ENCODE results near the gene PTPN7.

PTPN7 gene

DNA sequence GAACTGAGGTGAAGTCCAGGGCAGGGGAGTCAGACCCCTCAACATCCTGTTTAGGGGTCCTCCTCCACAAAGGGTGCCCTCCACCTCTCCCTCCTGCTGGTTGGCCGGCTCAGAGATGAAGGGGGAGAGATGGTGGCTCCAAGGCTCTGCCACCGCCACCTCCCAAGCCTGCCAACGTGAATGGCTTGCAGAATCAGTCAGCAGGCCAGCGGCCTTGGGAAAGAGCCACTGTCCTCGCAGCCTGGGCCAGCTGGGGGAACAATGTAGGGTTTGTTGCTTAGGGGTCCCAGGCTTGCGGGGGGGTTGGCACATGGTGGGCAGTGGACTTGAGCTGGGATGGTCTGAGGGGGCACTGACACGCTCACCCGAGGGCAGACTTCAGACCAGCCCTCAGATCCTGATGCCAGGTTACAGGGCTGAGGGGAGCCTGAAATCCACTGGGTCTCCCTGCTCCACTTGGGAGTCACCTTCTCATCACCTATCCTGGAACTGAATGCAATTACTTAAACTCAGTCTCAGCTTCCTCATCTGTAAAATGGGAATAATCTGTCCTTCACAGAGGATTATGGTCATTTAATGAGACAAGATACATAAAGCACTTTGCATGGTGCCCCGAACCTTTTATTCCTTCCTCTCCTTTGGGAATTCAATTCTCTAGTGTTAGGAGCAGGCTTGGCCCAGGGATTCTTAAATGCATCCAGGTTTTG, 29.4 kb downstream of the PTPN7 start:
- no peak for DNase-seq (ENCODE audit: low spot score)
- H3K4me1 Mint-ChIP-seq (ENCODE audit: low read depth) = no peaks in the 10 kb centered on the region
- H3K27me3 Mint-ChIP-seq (ENCODE audit: low read depth) = peaks cover 2% of the 10 kb centered on the region
- H3K9me3 Mint-ChIP-seq = no peaks in the 10 kb centered on the region
- H3K36me3 Mint-ChIP-seq (ENCODE audit: low read depth) = peaks cover 8% of the 10 kb centered on the region
- H3K4me3 Mint-ChIP-seq = no peak overlapping the region
- no peak overlapping the region for H3K27ac Mint-ChIP-seq

- Mint-ChIP-seq H3K4me1 (ENCODE audit: low read depth) (no peaks in the 10 kb centered on the region), H3K27me3 (ENCODE audit: low read depth) (peaks cover 2% of the 10 kb centered on the region), H3K27ac (no peak overlapping the region), H3K36me3 (ENCODE audit: low read depth) (peaks cover 8% of the 10 kb centered on the region), H3K9me3 (no peaks in the 10 kb centered on the region), H3K4me3 (no peak overlapping the region)
- DNase-seq (ENCODE audit: low spot score) = no peak
Observed at GRCh38 chr1:202130297-202130721, 30.1 kb downstream of the PTPN7 start.

DNA sequence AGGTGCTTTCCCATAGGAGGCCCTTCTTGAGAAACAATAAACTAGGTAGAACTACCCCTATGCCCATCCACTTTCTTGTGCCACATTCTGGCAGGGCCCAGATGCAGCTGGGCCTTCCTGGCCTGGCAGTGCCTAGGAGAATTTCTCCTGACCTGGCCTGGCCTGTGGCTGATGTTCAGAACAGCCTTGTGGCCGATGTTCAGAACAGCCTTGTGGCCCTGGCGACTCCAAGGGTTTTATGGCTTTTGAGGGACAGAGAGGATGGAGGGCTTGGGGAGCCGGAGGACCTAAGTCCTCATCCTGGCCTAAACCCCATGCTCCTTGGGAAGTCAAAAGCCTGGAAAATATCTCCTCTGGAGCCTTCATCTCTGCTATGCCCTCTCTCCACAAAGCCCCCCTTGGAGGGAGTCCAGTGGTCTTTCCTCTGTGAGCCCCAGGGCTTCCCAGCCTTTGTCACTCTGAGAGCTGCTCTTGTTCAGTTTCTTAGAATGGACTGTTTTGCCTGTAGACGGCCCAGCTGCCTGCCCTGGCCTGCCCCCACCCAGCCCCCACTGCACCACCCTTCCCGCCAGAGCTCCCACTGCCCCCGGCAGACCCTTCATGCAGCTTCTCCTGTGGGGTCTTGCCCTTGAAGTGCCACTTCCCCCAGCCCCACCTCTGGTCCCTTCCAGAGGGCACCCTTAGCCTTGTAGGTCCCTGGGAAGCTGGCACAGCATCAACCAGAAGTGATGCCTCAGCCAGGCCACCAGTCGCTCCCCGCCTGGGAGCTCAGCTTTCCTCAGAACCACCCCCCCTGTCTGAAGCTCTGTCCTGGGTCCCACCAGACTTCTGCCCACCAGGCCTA, 30.7 kb downstream of the PTPN7 start:
- Mint-ChIP-seq H3K36me3 (ENCODE audit: low read depth) (peaks cover 4% of the 10 kb centered on the region), H3K27me3 (ENCODE audit: low read depth) (peaks cover 2% of the 10 kb centered on the region), H3K27ac (no peak overlapping the region), H3K9me3 (no peaks in the 10 kb centered on the region), H3K4me3 (no peak overlapping the region), H3K4me1 (ENCODE audit: low read depth) (no peaks in the 10 kb centered on the region)
- DNase-seq (ENCODE audit: low spot score) = no peak

DNA sequence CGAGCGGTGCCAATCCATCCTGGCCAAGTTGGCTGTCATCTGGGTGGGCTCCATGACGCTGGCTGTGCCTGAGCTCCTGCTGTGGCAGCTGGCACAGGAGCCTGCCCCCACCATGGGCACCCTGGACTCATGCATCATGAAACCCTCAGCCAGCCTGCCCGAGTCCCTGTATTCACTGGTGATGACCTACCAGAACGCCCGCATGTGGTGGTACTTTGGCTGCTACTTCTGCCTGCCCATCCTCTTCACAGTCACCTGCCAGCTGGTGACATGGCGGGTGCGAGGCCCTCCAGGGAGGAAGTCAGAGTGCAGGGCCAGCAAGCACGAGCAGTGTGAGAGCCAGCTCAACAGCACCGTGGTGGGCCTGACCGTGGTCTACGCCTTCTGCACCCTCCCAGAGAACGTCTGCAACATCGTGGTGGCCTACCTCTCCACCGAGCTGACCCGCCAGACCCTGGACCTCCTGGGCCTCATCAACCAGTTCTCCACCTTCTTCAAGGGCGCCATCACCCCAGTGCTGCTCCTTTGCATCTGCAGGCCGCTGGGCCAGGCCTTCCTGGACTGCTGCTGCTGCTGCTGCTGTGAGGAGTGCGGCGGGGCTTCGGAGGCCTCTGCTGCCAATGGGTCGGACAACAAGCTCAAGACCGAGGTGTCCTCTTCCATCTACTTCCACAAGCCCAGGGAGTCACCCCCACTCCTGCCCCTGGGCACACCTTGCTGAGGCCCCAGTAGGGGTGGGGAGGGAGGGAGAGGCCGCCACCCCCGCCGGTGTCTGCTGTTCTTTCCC, 32.4 kb downstream of the PTPN7 start:
- peaks cover 2% of the 10 kb centered on the region for H3K36me3 Mint-ChIP-seq (ENCODE audit: low read depth)
- H3K4me1 Mint-ChIP-seq (ENCODE audit: low read depth) = no peaks in the 10 kb centered on the region
- peaks cover 5% of the 10 kb centered on the region for H3K27me3 Mint-ChIP-seq (ENCODE audit: low read depth)
- DNase-seq (ENCODE audit: low spot score) = no peak
- no peak overlapping the region for H3K4me3 Mint-ChIP-seq
- H3K27ac Mint-ChIP-seq = no peak overlapping the region
- no peaks in the 10 kb centered on the region for H3K9me3 Mint-ChIP-seq

DNA sequence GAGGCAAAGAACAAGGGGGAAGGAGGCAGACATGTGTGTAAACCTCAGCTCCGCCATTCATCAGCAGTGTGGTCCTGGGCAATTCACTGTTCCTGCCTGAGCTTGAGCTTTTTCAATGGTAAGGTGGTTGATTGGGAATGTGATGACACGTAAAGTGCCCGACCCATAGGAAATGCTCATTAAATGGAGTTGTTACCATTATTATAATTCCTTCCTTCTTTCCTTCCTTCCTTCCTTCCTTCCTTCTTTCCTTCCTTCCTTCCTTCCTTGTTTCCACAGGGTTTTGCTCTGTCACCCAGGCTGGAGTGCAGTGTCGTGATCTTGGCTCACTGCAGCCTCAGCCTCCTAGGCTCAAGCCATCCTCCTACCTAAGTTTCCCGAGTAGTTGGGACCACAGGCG, 33.3 kb downstream of the PTPN7 start:
- H3K9me3 Mint-ChIP-seq = no peaks in the 10 kb centered on the region
- no peak overlapping the region for H3K4me3 Mint-ChIP-seq
- no peaks in the 10 kb centered on the region for H3K4me1 Mint-ChIP-seq (ENCODE audit: low read depth)
- H3K27me3 Mint-ChIP-seq (ENCODE audit: low read depth) = peaks cover 5% of the 10 kb centered on the region
- H3K27ac Mint-ChIP-seq = peak overlapping the region; percentile 38
- no peak for DNase-seq (ENCODE audit: low spot score)
- no peaks in the 10 kb centered on the region for H3K36me3 Mint-ChIP-seq (ENCODE audit: low read depth)

GRCh38 chr1:202126426-202126825, 34.0 kb downstream of the PTPN7 start:
- Mint-ChIP-seq H3K9me3 (no peaks in the 10 kb centered on the region), H3K4me3 (no peak overlapping the region), H3K27me3 (ENCODE audit: low read depth) (peaks cover 5% of the 10 kb centered on the region), H3K27ac (no peak overlapping the region), H3K36me3 (ENCODE audit: low read depth) (no peaks in the 10 kb centered on the region), H3K4me1 (ENCODE audit: low read depth) (no peaks in the 10 kb centered on the region)
- DNase-seq (ENCODE audit: low spot score) = no peak

DNA sequence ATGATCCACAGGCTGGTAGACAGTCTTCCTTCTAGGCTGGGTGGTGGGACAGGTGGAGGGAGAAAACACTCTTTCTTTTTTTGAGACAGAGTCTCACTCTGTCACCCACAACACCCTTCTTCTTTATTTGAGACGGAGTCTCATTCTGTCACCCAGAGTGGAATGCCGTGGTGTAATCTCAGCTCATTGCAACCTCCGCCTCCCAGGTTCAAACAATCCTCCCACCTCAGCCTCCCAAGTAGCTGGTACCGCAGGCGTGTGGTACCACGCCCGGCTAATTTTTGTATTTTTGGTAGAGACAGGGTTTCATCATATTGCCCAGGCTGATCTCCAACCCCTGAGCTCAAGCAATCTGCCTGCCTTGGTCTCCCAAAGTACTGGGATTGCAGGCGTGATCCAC, 34.8 kb downstream of the PTPN7 start:
- Mint-ChIP-seq H3K36me3 (ENCODE audit: low read depth) (no peaks in the 10 kb centered on the region), H3K27ac (no peak overlapping the region), H3K9me3 (no peaks in the 10 kb centered on the region), H3K27me3 (ENCODE audit: low read depth) (peaks cover 5% of the 10 kb centered on the region), H3K4me1 (ENCODE audit: low read depth) (no peaks in the 10 kb centered on the region), H3K4me3 (no peak overlapping the region)
- DNase-seq (ENCODE audit: low spot score) = no peak

DNA sequence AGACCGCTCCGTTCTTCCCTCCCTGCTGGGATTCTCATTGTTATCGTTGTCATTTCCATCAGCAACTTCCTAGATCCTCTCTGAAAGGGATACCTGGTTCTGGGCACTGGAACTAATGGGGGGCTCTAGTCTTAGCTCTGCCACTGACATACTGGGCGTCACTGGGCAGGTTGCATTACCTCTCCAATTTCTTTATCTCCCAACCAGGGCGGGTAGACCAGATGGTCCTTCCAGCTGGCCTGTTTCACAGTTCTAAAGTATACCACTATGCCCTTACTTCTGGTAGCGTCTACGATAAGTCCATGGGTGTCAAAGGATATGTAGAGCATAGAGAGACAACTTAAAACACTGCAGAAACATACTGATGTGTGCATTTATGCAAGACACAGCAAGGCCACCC, 36.3 kb downstream of the PTPN7 start:
- no peaks in the 10 kb centered on the region for H3K36me3 Mint-ChIP-seq (ENCODE audit: low read depth)
- peaks cover 5% of the 10 kb centered on the region for H3K27me3 Mint-ChIP-seq (ENCODE audit: low read depth)
- H3K4me1 Mint-ChIP-seq (ENCODE audit: low read depth) = no peaks in the 10 kb centered on the region
- H3K9me3 Mint-ChIP-seq = no peaks in the 10 kb centered on the region
- no peak overlapping the region for H3K4me3 Mint-ChIP-seq
- no peak for DNase-seq (ENCODE audit: low spot score)
- H3K27ac Mint-ChIP-seq = no peak overlapping the region

DNA sequence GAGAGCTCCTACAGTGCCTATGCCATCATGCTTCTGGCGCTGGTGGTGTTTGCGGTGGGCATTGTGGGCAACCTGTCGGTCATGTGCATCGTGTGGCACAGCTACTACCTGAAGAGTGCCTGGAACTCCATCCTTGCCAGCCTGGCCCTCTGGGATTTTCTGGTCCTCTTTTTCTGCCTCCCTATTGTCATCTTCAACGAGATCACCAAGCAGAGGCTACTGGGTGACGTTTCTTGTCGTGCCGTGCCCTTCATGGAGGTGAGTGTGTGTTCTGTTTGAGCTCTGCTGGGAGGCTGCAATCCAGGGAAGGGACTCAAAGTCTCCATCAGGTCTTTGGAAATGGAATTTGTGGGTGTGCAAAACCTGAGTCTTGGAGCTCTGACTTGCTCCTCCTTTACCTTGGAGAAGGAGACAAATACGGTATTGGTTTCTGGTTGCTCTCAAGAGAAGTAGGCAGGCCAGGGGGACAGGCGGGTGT, 37.0 kb downstream of the PTPN7 start:
- no peaks in the 10 kb centered on the region for H3K4me1 Mint-ChIP-seq (ENCODE audit: low read depth)
- no peaks in the 10 kb centered on the region for H3K9me3 Mint-ChIP-seq
- H3K27ac Mint-ChIP-seq = no peak overlapping the region
- H3K27me3 Mint-ChIP-seq (ENCODE audit: low read depth) = peaks cover 5% of the 10 kb centered on the region
- H3K4me3 Mint-ChIP-seq = no peak overlapping the region
- H3K36me3 Mint-ChIP-seq (ENCODE audit: low read depth) = no peaks in the 10 kb centered on the region
- DNase-seq (ENCODE audit: low spot score) = no peak

- Mint-ChIP-seq H3K27me3 (ENCODE audit: low read depth) (peaks cover 5% of the 10 kb centered on the region), H3K9me3 (no peaks in the 10 kb centered on the region), H3K27ac (no peak within 1 kb of the TSS), H3K4me3 (no peak within 1 kb of the TSS), H3K36me3 (ENCODE audit: low read depth) (no peaks in the 10 kb centered on the region), H3K4me1 (ENCODE audit: low read depth) (no peaks in the 10 kb centered on the region)
- no peak for DNase-seq (ENCODE audit: low spot score)
Observed at GRCh38 chr1:202122639-202123335, 37.6 kb downstream of the PTPN7 start, which contains the start of gene GPR37L1. GPR37L1 (plus strand) TSS chr1:202122917; CDS start chr1:202122964, 47 bp downstream.

DNA sequence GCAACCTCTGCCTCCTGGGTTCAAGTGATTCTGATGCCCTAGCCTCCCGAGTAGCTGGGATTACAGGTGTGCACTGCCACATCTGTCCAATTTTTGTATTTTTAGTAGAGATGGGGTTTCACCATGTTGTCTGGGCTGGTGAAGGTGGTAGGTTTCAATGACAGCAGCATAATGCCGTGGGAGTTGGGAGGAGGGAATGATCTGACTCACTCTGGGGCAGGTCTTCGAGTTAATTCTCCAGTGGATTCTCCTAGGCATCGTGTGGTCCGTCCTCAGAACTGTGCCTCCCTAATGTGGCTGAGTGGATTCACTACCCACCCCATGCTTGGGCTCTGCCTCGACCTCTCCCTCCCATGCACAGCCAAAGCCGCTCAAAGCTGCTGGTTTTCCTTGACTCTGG, 39.4 kb downstream of the PTPN7 start:
- Mint-ChIP-seq H3K27me3 (ENCODE audit: low read depth) (peaks cover 5% of the 10 kb centered on the region), H3K27ac (no peak overlapping the region), H3K4me1 (ENCODE audit: low read depth) (no peaks in the 10 kb centered on the region)

DNA sequence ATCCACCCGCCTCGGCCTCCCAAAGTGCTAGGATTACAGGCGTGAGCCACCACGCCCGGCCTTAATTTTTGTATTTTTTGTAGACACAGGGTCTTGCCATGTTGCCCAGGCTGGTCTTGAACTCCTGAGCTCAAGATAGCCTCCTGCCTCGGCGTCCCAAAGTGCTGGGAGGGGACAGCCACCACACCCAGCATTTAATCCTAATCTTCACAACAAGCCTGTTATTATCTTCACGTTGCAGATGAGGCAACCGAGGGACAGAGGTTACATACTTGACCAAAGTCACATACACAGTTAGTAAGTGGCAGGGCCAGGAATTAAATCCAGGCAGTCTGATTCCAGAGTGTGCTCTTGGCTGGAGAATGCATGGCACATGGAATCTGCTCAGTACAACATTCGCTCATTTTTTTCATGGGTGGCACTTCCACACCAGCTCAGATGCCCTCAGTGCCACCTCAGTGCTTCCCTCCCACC, 42.5 kb downstream of the PTPN7 start:
- H3K27me3 Mint-ChIP-seq (ENCODE audit: low read depth) = peaks cover 10% of the 10 kb centered on the region
- no peaks in the 10 kb centered on the region for H3K4me1 Mint-ChIP-seq (ENCODE audit: low read depth)
- no peaks in the 10 kb centered on the region for H3K9me3 Mint-ChIP-seq
- H3K36me3 Mint-ChIP-seq (ENCODE audit: low read depth) = no peaks in the 10 kb centered on the region
- H3K4me3 Mint-ChIP-seq = no peak overlapping the region
- H3K27ac Mint-ChIP-seq = no peak overlapping the region
- DNase-seq (ENCODE audit: low spot score) = no peak

More for the DNA sequence above, 39.4 kb downstream of the PTPN7 start:
- no peak for DNase-seq (ENCODE audit: low spot score)
- H3K9me3 Mint-ChIP-seq = no peaks in the 10 kb centered on the region
- no peaks in the 10 kb centered on the region for H3K36me3 Mint-ChIP-seq (ENCODE audit: low read depth)
- no peak overlapping the region for H3K4me3 Mint-ChIP-seq

- Mint-ChIP-seq H3K36me3 (ENCODE audit: low read depth) (no peaks in the 10 kb centered on the region), H3K27me3 (ENCODE audit: low read depth) (peaks cover 10% of the 10 kb centered on the region), H3K9me3 (no peaks in the 10 kb centered on the region), H3K4me1 (ENCODE audit: low read depth) (no peaks in the 10 kb centered on the region), H3K27ac (no peak overlapping the region), H3K4me3 (no peak overlapping the region)
- DNase-seq (ENCODE audit: low spot score) = no peak
Observed at GRCh38 chr1:202116287-202116686, 44.1 kb downstream of the PTPN7 start.
